Body of pancreas (tissue), 4 donors: ENCODE results near the gene DHRS11. TPM values are rescaled to one million over a fixed set of nuclear protein-coding genes. Genes with fewer than 3 reads are reported as not detected.

ENCODE experiments used
- ATAC-seq: fragments of 150-250 bp; one replicate; pipeline ENCODE4 v1.9.1; 2016
- DNase-seq, 4 donors: peaks; one replicate each; pipeline ENCODE4 v3.0.0-alpha.2; 2019
- H3K27ac ChIP-seq, 4 donors: fragments of 200-600 bp; sonication (generic); 1 replicate in 3 of 4; 2 replicates in 1 of 4; pipeline versions ENCODE4 v1.5.1 to v1.6.1; 2016 to 2019; ENCODE audit warnings: mild to moderate bottlenecking in 1 of 4, mixed read lengths in 1 of 4, moderate library complexity in 1 of 4
- H3K27me3 ChIP-seq, 2 donors: fragments of 200-600 bp; sonication (generic); one replicate each; pipeline ENCODE4 v1.6.0; 2016; ENCODE audit warnings: mild to moderate bottlenecking in 1 of 2
- H3K36me3 ChIP-seq, 2 donors: fragments of 200-600 bp; sonication (generic); replicated peaks in 1 of 2; 2 replicates each; pipeline ENCODE4 v1.5.1; 2016; ENCODE audit warnings: low read depth in 2 of 2; ENCODE audit not compliant: insufficient read depth in 1 of 2
- H3K4me1 ChIP-seq: fragments of 200-600 bp; sonication (generic); one replicate; pipeline ENCODE4 v1.6.0; 2016
- H3K4me3 ChIP-seq, 2 donors: fragments of 200-600 bp; sonication (generic); 1 replicate in 1 of 2; 2 replicates in 1 of 2; pipeline ENCODE4 v1.5.1; 2016 to 2019
- H3K9me3 ChIP-seq, 3 donors: fragments of 200-600 bp; sonication (generic); 1 replicate in 2 of 3; 2 replicates in 1 of 3; pipeline ENCODE4 v1.5.1; 2016
- POLR2A ChIP-seq, 3 donors: fragments of 450-650 bp; IDR thresholded peaks; one replicate each; pipeline ENCODE4 v1.6.1; 2016; ENCODE audit warnings: antibody characterized with exemption in 3 of 3, mild to moderate bottlenecking in 2 of 3
- WGBS, 2 donors: methylation state at CpG; one replicate each; pipeline ENCODE4 v1.1.5; 2017; 5-methylcytosine and 5-hydroxymethylcytosine counted together
- intact Hi-C: fragments of 100-400 bp; cut with DNase I; formaldehyde crosslinking; loops from one replicate; pipeline ENCODE4 v1.15.1; 2023
- total RNA-seq, 2 donors: library from RNA; depleted of rRNA; stranded (reverse); fragments of >200 nt; gene quantifications; one replicate each; pipeline ENCODE4 v1.1.0, GENCODE V29; 2016
- TF ChIP-seq, protein P1 (sequence below), 7 experiments: fragments of 450-650 bp in 4 of 7; fragments of 200-600 bp in 3 of 7; sonication (generic) in 3 of 7; IDR thresholded peaks; one replicate each; pipeline ENCODE4 v1.5.1; 2016 to 2019; ENCODE audit warnings: antibody characterized with exemption in 7 of 7

Gene DHRS11
- total RNA-seq, 2 donors from 2014 or later = 7.0 to 16.5 TPM

DNA sequence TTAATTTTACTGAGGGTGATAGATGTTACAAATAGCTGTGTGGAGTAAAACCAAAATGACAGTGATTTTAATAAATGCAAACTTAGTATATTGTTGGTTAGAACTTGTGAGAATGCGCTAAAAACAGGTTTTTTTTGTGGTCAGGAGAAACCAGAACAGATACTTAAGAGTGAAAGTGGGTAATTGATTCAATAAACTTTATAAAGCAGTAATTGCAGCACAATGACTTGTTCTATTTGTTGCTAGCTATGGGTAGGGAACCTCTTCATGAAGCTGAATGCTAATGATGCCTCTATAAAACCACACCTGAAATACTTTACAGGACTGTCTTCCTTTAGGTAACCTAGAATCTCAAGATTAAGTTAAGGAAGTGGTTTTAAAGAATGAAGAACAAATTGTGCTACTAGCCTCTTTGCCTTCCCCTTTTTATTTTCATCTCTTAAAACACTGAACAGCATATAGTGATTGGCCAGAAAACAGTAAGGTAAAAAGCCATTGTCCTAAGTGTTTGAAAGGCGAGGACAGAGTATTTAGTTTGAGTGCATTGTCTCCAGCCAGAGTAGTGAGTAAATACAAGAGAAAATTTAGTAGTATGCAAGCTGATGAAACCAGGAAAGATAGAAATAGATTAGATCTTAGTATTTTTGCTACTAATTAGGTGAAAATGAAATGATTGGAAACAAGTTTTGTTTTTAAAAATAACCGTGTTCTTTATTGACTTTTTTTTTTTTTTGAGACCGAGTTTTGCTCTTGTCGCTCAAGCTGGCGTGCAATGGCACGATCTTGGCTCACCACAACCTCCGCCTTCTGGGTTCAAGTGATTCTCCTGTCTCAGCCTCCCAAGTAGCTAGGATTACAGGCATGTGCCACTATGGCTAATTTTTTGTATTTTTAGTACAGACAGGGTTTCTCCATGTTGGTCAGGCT is 40.9 kb upstream of the DHRS11 start:
- no peaks in the 10 kb centered on the region for H3K27me3 ChIP-seq
- H3K4me1 ChIP-seq = peaks cover 44% of the 10 kb centered on the region
- no peak for TF ChIP-seq POLR2A (IDR thresholded peaks at IDR 0.05)
- H3K9me3 ChIP-seq = no peaks in the 10 kb centered on the region
- H3K27ac ChIP-seq = no peak overlapping the region
- ATAC-seq (no peak), DNase-seq (no peak)
- peaks cover 0 to 3% of the 10 kb centered on the region in 2 donors for H3K36me3 ChIP-seq
- no peak overlapping the region for H3K4me3 ChIP-seq
- WGBS, 2 donors = 78 to 84% methylated on average over 8 of the region's 8 CpGs
- intact Hi-C loops = no loop called here

DNA sequence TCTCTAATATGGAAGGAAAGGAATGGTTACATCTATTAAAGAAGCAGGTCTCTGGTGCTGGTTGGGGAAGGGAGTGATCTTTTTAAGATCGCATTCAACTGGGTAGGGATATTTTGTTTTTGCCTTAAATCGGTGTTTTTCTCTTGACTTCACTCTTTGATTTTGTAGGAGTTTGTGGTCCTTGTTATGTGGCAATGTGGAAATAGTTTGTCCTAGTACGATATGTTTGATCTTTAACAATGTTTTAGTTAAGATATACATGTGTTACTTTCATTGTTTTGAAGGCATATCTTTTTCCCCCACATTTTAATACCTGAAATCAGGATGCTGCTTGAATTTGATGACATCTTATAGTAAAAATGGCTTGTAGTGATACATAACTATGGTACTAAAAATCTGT is 38.2 kb upstream of the DHRS11 start:
- Histone ChIP-seq H3K4me1 (peaks cover 18% of the 10 kb centered on the region), H3K36me3 (peaks cover 0 to 20% of the 10 kb centered on the region in 2 donors), H3K27me3 (no peaks in the 10 kb centered on the region), H3K9me3 (no peaks in the 10 kb centered on the region), H3K27ac (no peak overlapping the region), H3K4me3 (no peak overlapping the region)
- no peak for TF ChIP-seq POLR2A (IDR thresholded peaks at IDR 0.05)
- TF ChIP-seq, protein P1, sequence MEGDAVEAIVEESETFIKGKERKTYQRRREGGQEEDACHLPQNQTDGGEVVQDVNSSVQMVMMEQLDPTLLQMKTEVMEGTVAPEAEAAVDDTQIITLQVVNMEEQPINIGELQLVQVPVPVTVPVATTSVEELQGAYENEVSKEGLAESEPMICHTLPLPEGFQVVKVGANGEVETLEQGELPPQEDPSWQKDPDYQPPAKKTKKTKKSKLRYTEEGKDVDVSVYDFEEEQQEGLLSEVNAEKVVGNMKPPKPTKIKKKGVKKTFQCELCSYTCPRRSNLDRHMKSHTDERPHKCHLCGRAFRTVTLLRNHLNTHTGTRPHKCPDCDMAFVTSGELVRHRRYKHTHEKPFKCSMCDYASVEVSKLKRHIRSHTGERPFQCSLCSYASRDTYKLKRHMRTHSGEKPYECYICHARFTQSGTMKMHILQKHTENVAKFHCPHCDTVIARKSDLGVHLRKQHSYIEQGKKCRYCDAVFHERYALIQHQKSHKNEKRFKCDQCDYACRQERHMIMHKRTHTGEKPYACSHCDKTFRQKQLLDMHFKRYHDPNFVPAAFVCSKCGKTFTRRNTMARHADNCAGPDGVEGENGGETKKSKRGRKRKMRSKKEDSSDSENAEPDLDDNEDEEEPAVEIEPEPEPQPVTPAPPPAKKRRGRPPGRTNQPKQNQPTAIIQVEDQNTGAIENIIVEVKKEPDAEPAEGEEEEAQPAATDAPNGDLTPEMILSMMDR (IDR thresholded peaks at IDR 0.05) = no peak
- 72 to 73% methylated on average over 3 of the region's 3 CpGs for WGBS, 2 donors
- intact Hi-C loops = no loop called here
- ATAC-seq (no peak), DNase-seq (no peak)

DNA sequence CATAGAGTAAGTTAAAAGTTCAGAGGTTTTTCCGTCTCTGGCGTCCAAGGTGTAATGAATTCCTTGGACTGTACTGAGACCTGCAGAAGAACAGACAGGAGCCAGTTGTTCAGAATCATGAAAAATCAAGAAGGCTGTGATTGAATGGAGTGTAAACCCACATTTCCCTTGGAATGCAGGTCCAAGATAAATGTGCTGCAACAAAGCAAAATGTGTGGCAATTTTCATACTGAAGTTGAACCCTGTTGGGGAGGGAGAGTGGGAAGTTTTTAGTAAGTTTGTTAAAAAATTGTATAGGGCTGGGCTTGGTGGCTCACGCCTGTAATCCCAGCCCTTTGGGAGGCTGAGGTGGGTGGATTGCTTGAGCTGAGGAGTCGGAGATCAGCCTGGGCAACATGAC is 25.6 kb upstream of the DHRS11 start:
- Histone ChIP-seq H3K4me1 (no peaks in the 10 kb centered on the region), H3K27ac (no peak overlapping the region), H3K36me3 (peaks cover 0 to 24% of the 10 kb centered on the region in 2 donors), H3K9me3 (no peaks in the 10 kb centered on the region), H3K4me3 (no peak overlapping the region), H3K27me3 (no peaks in the 10 kb centered on the region)
- ATAC-seq (no peak), DNase-seq (no peak)
- TF ChIP-seq, protein P1 (IDR thresholded peaks at IDR 0.05) = no peak
- 93 to 95% methylated on average over 4 of the region's 4 CpGs for WGBS, 2 donors
- intact Hi-C loops = no loop called here

DNA sequence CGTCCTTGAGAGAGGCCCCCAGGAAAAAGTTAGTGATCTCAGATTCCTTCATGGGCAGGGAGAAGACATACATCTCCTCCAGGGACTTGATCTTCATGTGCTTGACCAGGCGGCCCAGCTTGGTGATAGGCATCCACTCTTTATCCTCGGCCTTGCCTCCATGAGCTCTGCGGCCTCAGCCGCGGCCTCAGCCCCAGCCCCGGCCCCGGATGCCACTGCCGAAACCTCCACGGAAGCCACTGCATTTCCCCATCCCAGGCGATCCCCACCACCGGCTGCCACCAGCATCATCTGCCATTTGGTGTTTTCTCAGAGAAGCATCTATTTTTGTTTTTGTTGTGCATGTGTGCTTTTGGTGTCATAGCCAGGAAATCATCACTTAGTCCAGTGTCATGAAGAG is 16.7 kb upstream of the DHRS11 start:
- Histone ChIP-seq H3K27ac (no peak overlapping the region), H3K27me3 (no peaks in the 10 kb centered on the region), H3K36me3 (peaks cover 0 to 10% of the 10 kb centered on the region in 2 donors), H3K4me1 (no peaks in the 10 kb centered on the region), H3K9me3 (no peaks in the 10 kb centered on the region), H3K4me3 (no peak overlapping the region)
- TF ChIP-seq, protein P1 (IDR thresholded peaks at IDR 0.05) = no peak
- TF ChIP-seq POLR2A (IDR thresholded peaks at IDR 0.05) = no peak
- WGBS, 2 donors = 93 to 96% methylated on average over 10 to 12 of the region's 12 CpGs
- intact Hi-C loops = no loop called here
- DNase-seq = no peak
- no peak for ATAC-seq

DNA sequence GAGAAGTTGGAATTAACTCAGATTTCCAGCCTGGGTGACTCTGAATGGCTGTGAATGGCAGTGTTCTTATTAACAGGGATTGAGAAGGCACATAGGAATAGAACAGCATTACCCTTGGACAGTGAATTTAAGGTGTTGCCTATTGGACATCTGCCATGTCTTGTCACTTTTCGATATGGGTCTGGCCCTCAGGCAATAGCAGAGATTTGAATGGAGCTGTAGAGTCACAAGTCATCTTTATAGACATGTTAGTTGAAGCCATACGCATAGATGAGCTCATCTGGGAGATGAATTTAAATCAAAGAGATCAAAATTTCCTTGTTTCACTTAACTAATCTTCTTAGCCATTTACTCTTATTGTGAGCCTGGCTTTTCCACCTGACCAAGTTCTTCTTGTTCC is 14.9 kb upstream of the DHRS11 start:
- WGBS, 2 donors = 69 to 78% methylated on average over 2 of the region's 2 CpGs

More for the DNA sequence above, 14.9 kb upstream of the DHRS11 start:
- ATAC-seq = no peak
- TF ChIP-seq, protein P1 (IDR thresholded peaks at IDR 0.05) = no peak
- TF ChIP-seq POLR2A (IDR thresholded peaks at IDR 0.05) = no peak
- H3K36me3 ChIP-seq = peaks cover 2 to 18% of the 10 kb centered on the region in 2 donors
- H3K4me1 ChIP-seq = no peaks in the 10 kb centered on the region
- intact Hi-C loops = no loop called here
- DNase-seq = no peak
- no peak overlapping the region for H3K4me3 ChIP-seq
- no peaks in the 10 kb centered on the region for H3K9me3 ChIP-seq
- no peaks in the 10 kb centered on the region for H3K27me3 ChIP-seq
- no peak overlapping the region for H3K27ac ChIP-seq
